Measurements from ENCODE around the gene STT3B. TPM values are rescaled to one million over a fixed set of nuclear protein-coding genes. Genes with fewer than 3 reads are reported as not detected.

Gene STT3B
- polyA plus RNA-seq, 12 donors = 95.1 to 129 (median 114) TPM; not detected in 1

DNA sequence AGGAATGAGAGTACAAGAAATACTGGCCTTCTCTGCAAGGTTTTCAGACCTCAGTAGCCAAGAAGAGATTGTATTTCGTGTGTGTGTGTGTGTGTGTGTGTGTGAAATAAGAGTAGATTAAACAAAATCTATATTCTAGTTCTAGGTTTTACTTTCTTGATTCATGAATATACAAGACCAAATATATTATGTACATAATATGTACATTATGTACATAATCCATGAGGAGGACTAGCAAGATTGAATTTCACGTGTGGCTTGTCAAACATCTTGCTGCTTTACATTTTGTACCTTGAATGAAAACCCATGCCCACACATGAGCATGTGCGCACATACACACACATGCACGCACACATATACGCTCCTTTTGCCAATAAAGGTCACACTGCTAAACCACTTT lies 18.2 kb upstream of the STT3B start:
- no peak for DNase-seq

DNA sequence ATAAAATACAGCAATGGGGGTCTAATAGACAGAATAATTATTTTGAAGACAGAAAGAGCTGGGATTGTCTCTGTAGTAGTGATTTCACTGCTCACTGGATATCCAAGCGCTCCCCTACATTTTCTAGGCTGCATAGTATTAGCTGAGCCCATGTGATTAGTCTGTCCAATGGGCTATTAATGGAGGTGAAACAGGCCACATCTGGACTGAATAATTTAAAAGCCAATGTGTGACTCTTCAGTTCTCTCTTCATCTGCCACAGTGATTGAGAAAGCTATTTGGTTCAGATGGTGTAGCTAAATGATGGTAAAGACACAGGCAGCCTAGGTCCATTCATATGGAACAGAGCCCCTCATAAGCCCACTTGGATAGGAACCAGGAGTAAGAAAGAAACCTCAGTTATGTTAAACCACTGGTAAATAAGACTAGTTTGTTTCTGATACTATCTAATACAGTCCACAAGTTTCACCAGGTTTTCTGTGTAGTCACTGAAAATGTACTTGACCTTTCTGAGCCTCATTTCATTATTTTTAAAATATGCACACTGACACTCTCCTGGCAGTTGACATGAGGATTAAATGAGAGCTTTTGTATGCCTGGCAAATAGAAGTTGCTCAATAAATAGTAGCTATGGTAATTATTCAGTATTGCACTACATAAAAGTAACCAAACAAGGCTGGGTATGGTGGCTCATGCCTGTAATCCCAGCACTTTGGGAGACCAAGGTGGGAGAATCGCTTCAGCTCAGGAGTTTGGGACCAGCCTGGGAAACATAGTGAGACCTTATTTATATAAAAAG lies 17.0 kb upstream of the STT3B start:
- DNase-seq = no peak

DNA sequence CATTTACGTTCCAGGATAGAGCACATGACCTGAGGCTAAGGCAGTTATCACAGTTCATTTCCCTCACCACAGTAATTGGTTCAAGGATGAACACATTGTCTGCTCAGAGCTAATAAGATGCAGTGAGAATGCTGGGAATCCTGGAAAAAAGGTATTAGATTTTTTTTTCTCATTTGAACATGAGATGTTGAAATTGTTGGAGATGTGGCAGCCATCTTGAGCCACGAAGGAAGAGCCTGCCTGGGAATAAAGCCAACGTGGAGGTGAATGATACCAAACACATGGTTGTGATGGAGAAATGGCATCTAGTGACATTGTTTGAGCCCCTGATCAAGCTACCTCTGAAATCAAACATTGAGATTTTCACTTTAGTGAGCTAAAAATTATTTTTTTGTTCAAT lies 16.0 kb upstream of the STT3B start:
- no peak for DNase-seq

DNA sequence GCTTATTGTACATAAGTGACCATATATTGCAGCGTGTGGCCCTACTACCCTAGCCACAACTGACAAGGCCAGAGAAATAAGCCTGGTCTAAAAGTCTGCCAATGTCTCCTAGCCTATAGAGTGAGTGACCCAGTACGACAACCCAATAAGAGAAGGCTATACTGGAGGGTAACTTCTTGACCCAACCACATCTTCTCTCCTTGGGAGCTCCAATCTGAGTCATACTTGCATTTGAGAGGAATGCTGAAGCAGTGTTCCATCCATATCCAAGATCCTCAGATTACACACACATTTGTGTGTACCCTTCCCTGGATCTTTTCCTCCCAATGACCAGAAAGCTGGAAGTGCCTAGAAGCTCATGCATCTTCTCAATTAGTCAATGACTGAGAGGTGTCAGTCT lies 11.3 kb upstream of the STT3B start:
- no peak for DNase-seq

DNA sequence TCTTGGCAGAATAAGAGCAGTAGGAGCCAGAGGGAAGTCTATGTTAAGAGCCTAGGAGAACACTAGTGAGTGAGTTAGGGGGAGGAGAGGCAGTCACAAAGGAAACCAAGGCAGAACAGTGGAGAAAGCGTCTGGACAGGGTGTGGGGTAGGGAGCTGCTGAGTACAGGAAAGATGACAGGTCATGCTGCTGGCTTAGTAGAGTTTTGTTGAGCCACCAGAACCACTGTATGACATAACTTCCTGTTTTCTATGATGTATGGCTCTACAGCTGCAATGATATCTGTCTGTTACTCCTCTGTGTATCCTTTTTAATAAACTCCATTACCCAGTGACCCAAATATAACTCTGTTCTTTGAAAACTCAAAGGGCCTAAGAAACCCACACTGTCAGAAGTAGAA lies 10.6 kb upstream of the STT3B start:
- DNase-seq = no peak

DNA sequence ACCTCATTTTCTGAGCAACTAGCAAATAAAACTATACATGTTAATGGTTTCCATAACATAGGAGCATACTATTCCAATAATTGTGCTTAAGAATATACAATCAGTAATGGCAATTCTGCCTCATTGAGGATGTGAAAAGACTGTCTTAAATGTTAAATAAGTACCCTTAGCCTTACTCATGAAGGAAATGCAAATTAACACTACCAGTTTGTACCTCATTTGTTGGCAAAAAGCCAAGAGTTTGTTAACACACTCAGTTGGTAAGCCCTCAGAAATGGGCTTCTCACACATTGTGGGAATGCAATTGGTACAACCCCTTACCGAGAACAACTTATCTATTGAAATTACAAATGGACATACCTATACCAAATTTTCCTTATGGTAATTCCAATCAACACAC lies 9.2 kb upstream of the STT3B start:
- no peak for DNase-seq

DNA sequence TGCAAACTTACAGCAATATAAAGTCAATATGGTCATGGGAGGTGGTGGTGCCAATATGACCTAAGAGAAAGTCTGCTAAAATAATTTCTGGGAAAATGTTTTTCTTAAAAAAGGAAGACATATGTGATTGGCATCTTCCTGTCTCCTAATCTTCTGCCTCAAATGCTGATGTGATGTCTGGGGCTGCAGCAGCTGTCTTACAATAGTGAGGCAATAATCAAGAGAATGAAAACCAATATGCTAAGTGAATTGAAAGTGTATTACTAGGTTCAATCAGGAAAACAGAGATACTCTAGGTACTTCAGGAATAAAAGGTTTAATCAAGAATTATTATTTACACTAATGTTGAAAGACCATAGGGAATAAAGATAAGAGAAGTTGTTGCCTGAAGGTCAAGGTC lies 7.2 kb upstream of the STT3B start:
- no peak for DNase-seq

DNA sequence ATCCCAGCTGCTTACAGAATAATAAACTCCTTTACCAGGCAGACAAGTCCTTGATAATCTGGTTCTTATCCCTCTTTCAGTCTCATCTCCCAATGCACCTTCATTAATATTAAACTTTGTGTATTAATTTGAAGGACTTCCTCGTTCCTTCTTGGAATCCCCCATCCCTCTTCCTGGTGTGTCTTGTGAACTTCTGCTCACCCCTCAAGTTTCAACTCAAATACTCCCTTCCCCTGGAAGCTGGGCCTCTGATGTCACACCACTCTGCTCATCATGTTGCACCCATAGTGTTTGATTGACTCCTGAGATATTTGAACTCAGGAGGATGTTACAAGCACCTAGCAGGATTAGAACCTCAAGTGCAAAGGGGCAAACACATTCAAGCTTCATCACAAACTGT lies 3.3 kb upstream of the STT3B start:
- no peak for DNase-seq

DNA sequence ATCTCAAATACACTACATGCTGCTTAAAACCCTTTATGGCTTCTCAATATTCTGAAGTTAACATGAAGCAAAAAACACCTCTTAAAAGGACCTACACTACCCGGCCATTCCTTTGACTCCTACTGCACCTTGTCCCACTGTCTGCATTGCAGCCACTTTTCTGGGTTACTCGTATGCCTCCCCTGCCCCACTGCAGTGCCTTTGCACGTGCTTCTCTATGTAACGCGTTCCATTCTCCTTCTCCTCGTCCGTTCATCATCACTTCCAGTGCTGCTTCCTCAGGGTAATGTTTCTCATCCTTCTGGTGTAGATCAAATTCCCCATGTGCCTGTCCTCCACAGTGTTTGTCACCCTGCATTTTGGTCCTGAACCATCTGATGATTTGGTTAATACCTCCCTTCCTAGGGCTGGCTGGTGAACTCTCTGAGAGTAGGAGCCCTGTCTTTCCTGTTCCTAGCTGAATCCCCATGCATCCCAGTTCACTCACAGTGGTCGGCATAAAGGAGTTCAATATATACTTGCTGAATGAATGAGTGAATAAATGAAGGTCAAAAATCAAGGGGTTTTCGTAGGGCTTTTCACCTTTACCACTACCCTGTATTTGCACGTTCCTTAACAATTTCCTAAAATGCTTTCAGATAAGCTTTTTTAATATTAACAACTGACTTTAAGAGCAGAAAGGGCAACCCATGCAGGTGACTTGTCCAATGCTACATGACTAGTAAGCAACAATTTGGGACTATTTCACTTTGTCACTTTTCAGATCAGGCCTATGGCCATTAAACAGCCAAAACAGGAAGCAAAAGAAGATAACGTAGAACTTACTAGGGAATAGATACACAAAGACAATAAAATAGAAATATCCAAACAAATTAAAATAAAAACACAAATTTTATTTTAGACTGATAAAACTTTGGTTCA lies 2.4 kb upstream of the STT3B start:
- no peak for DNase-seq

DNA sequence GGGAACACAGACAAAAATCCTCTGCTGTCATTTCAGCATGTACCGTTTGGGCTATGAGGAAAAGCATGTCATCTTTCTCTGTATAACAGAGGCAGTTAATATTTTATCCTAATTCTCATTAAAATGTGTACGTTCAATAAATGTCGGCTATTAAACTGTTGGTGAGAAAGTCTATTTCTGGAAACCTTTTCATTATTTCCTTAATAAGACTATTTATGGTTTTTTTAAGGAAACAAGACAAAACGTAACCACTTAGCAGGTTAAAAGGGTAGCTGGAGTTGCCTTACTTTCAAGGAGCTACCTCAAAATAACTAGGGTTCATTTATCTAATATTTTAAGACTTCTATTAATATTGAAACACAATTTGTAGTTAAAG lies 1.8 kb upstream of the STT3B start:
- no peak for DNase-seq

DNA sequence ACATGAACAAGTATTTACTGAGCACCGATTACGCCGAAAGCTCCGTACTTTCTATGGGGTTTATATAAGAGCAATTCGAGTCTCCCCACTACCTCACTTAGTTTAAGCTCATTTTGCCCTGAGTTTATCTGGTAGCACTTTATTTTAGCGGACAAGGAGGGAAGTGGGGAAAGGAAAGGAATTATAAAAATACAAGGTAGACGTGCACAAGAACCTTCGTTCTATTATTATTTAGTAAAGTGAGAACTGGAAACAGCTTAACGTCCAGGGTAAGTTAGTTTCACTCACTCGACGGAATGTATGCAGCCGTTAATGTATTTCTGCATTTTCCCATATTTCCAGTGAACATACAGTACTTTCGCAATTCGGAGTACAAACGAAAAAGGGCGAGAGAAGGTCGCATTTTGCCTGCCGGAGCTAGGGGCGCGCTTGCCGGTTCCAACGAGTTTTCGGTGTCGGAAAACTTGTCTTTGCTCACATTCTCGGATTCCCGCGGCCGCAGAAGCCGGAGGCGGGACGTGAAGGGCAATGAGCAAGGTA lies 1.2 kb upstream of the STT3B start:
- DNase-seq = no peak

DNA sequence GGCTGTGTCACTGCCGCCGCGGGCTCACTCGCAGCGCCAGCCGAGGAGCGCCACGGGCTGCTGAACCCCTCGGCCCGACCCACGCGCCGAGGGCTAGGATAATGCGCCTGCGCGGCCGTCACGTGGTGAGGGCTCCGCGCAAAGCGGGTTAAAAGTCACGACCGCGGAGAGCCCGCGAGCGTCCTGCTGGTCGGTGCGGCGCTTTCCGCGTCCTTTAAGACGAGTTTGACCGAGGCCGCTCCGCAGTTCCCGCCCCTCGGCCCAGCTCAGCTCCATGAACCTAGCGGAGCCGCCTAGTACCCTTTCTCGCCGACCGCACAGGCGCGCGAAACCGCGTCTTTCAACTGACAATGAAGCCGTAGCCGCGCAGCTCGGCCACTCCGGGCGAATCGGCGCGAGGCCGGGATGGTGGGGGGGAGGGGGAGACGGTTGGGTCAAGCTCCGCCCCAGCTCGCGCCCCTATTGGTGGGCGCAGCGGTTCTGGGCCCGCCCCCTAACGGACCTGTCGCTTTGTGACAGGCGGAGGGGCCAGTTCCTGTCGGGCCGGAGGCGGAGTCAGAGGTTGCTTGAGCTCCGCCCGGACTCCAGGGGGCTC lies 636 bp upstream of the STT3B start:
- peak; percentile 99 for DNase-seq

DNA sequence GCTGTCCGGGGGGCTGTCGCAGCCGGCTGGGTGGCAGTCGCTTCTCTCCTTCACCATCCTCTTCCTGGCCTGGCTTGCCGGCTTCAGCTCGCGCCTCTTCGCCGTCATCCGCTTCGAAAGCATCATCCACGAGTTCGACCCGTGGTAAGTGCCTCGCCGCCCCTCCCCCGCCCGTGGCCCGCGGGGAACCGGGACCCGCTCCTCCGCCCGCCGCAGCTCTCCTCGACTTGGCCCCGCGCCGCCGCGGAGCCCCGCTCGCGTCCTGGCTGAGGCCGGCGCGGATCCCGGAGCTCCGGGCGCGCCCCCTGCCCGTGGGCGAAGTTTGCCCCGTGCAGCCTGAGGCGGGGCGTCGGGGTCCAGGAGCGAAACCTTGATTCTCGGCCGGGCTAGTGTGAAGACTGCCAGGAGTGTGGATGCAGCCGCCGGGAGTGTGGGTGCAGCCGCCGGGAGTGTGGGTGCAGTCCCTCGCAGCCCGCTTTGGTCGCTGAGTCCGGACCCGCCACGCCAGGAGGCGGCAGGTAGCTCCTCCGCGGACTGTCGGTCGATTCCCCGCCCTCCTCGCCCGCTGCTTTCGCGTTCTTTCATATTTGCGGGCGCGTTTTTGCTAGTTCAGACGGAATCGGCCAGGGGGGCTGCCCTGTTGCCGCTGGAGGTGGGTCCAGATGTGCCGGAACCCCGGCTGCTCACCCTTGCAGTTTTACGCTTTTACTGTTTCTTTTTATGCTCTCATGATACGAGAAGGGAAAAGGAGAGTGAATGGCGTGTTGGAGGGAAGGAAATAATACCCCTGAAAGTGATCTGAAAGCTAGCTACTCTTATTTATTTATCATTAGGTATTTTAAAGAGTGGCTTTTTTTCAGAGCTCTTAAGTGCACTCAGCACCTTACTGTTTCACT lies 692 bp downstream of the STT3B start:
- peak; percentile 47 for DNase-seq

DNA sequence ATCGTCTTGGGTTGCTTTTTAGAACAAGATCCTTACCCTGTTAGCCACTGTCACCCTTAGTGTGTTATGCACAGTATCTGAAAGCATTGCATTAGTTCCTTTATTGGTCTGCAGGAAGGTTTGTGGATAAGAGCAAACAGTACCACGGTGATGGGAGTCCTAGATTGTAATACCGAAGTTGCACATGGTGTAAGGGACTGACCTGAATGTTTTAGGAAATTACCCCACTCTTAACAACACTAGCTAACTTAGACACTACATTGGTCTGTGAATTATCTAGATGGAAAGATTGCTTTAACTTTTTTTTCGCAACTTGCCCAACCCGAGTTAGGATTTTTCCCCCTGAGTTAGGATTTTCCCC lies 1.3 kb downstream of the STT3B start:
- no peak for DNase-seq

DNA sequence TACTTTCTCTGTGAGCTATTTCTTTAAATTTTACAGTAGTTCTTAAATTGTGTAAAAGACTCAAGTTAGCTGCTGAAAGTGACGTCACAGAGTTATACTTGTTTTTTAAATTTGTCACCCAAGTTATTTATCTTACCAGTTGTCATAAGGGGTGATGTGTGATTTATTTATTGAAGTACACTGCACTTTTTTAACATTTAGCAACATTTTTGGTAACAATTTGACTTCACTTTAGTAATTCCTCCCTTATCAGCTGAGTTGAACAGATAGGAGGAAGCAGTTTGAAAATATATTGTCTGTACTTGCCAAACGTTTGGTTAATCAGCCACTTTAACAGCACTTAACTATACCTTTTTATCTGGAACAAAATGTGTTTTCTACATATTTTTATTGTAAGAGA lies 3.8 kb downstream of the STT3B start:
- no peak for DNase-seq

DNA sequence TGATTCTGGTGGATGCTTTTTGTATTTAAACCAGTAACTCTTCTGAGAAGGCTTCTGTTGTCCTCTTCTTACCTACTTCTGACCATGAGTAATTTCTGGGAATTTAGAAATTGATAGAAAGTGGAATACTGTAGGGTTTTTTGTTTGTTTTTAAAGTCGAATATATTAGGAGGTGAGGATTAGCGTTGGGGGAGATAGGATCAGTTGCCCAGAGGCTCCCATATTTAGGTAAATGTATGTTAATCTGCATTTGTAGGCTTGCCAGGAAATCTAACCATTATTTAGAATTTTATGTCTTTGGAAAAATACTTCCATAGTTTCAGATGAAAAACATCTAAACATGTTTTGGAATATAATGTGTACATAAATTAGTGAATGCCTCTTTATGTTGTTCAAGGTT lies 6.1 kb downstream of the STT3B start:
- DNase-seq = no peak

DNA sequence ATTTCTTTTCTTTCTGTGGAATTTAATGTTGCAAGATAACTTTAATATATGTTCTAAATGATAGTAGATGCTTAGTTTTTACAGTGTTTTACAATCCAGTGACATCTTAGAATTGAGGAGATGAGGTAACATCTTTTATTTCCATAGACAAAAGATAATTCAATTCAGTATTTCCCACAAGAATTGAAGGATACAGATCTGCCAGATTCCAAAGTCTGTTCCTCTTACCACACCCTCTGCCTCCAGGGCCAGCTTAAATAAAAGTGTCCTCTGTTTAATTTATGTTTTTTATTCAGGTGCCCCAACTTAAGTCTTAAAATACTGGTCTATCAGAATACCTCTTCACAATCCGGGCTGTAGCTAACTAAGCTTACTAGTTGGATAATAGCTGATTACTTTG lies 6.5 kb downstream of the STT3B start:
- DNase-seq = no peak

DNA sequence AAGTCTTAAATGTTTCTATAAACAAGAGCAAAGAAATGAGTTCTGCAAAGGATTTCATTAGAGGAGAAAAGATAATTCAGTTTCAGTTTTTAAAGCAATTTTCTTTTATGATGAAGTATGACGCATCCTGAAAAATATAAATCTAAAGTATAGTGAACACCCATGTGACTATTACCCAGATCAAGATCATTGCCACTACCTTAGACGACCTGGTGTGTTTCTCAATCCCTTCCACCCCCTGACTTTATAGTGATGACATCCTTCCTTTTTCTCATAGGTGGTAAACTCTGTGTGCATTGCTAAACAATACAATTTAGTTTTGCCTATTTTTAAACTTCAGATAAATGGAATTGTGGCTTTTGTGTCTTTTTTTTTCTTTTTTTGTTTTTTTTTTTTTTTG lies 8.4 kb downstream of the STT3B start:
- DNase-seq = no peak

DNA sequence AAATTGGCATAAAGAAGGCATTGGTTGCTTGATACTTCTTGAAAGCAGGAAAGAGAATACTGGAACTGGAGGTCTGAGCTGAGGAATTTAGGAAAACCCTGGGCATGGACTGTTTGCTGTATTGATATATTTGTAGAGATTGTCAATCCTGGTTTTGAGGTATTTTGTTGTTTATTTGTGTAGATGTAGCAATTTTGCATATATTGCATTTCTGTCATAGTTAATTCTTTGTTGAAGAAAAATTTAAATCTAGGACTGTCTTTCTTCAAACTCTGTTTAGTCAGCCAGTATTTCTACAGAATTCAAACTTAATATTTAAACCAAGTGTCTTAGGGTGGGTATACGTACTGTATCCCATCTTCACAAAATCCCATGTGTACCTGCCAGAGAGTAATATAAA lies 9.5 kb downstream of the STT3B start:
- DNase-seq = no peak

DNA sequence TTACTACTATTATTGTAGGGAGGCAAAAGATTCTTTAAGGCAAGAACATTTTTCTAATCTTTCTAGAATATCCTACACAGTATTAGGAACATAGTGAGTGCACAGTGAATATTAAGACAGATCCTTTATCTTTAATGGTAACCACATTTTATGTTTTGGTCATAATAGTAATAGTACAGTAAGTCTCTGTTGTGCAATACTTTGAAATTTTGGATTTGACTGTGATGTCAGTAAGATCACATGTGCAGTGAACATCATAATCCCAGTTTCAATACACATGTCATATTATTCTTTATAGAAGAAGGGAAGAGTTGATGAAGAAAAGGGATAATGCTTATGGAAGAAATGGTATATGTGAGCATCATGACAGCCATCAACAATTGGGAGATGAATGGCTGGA lies 10.7 kb downstream of the STT3B start:
- DNase-seq = no peak

DNA sequence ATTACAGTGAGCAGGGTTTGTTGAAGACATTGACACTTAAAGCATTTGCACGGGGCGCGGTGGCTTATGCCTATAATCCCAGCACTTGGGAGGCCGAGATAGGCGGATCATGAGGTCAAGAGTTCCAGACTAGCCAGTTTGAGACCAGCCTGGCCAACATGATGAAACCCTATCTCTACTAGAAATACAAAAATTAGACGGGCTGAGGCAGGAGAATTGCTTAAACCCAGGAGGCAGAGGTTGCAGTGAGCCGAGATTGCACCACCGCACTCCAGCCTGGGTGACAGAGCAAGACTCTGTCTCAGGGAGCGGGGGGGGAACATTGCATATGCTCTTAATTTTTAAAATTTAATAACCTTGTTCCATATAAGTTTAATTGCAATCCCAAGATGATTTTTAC lies 11.9 kb downstream of the STT3B start:
- no peak for DNase-seq

DNA sequence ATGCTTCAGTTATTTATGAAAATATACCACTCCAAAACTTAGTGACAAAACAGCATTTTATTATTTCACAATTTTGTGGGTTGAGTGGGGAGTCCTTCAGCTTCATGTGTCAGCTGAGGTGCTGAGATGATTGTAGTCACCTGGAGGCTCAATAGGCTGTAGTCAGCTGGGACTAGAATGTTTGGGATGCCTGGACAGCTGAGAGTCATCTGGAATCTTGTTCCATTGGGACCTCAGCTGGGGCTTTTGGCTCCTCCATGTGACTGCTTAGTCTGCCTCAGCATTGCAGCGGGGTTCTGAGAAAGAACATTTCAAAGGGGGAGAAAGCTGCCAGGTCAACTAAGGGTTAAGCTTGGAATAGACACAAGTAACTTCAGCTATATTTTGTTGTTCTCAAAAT lies 13.4 kb downstream of the STT3B start:
- DNase-seq = peak; percentile 26

Measured in muscle of arm (tissue), 12 donors.